Activated T-cell treated with anti-CD3 and anti-CD28 coated beads, Interleukin-2, amount 50 U/mL, for 4 hours (primary cell): ENCODE data around the gene KIAA0825. TPM values are rescaled to one million over a fixed set of nuclear protein-coding genes. Genes with fewer than 3 reads are reported as not detected.
A peak's percentile ranks its signal among the peaks of the same experiment; 100 is the strongest.
"Not testable (repeated sequence)": the region's sequence is repeated elsewhere in the genome, so short reads cannot be mapped to it uniquely, and the experiment has no call there.

Source experiments
- ATAC-seq, 2 donors: fragments of 200-7000 bp; cut with Tn5 transposase; one replicate each; pipeline ENCODE4 v1.10.0; 2021
- DNase-seq: peaks from one replicate; pipeline ENCODE4 v3.0.0-alpha.2; 2020
- H3K27me3 Mint-ChIP-seq: one replicate; pipeline ENCODE4 v1.8.0; 2021; ENCODE audit warnings: low read depth, mixed read lengths
- H3K36me3 Mint-ChIP-seq: one replicate; pipeline ENCODE4 v1.8.0; 2022; ENCODE audit warnings: mixed read lengths; ENCODE audit not compliant: insufficient read depth
- H3K4me1 Mint-ChIP-seq: one replicate; pipeline ENCODE4 v1.8.0; 2021; ENCODE audit warnings: low read depth, mixed read lengths
- H3K4me3 Mint-ChIP-seq: one replicate; pipeline ENCODE4 v1.8.0; 2021; ENCODE audit warnings: mild to moderate bottlenecking, moderate library complexity, mixed read lengths
- H3K9me3 Mint-ChIP-seq: one replicate; pipeline ENCODE4 v1.8.0; 2021; ENCODE audit warnings: mixed read lengths
- total RNA-seq, 3 donors: library from RNA; stranded (reverse); gene quantifications; one replicate each; pipeline ENCODE4 v1.2.1, GENCODE V29; 2021

KIAA0825 gene
- total RNA-seq, 3 donors from 2014 or later = 0.33 to 0.38 (median 0.34) TPM

DNA sequence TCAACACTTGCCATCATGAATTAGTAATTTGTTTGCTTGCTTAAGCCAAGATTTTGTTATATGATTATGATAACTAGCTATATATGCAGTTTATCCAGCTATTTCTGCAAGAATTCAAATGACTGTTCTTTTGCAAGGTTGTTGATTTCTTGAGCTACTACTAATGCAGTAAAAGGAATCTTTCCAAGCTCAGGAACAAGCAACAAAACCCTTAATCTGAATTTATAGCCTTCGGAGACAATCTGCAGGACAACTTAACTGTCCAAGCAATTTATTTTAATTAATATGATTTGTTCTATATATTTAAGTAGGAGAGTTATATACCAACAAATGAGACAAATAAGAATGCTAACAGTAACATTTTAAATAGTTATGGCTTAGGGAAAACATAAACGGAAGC, 450.3 kb downstream of the KIAA0825 start:
- Mint-ChIP-seq H3K4me3 (no peak overlapping the region), H3K9me3 (peaks cover 4% of the 10 kb centered on the region), H3K36me3 (no peaks in the 10 kb centered on the region), H3K4me1 (no peaks in the 10 kb centered on the region), H3K27me3 (peaks cover 2% of the 10 kb centered on the region)
- ATAC-seq (no peak), DNase-seq (no peak)

DNA sequence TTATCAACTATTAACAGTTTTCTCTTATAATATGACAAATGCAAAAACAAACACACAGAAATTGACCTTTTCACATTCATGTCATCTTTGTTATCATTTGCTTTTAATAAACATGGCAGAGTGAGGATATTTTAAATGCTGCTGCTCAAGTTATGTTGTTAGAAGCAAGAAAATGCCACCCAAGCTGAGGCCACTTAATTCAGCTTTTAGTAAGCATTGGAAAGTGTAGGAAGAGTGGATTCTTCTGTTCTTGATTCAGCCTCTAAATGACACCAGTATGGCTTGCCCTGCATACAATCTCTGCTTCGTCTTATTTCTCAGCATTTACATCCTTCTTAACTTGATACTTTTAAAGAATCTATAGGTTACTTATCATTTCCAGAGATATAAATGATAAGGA, 456.6 kb downstream of the KIAA0825 start:
- no peak for ATAC-seq
- Mint-ChIP-seq H3K36me3 (no peaks in the 10 kb centered on the region), H3K4me1 (no peaks in the 10 kb centered on the region)

DNA sequence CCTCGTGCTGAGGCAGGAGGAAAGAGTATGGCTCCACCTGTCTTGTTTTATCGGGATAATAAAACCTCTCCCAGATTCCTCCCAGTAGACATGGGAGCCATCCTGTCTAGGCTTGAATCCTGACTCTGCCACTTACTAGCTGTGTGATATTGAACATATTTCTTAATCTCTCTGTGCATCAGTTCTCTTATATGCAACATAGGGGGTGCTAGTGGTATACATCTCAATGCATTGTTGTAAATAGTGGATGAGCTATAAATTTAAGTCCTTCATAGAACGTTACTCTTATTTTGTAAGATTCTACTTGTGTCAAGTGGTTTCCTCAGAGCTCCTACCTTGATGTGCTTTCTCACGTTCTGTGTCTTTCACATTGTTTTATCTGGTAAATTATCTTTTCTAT, 459.3 kb downstream of the KIAA0825 start:
- H3K4me1 Mint-ChIP-seq = no peaks in the 10 kb centered on the region
- H3K4me3 Mint-ChIP-seq = no peak overlapping the region
- H3K9me3 Mint-ChIP-seq = no peaks in the 10 kb centered on the region
- no peaks in the 10 kb centered on the region for H3K36me3 Mint-ChIP-seq
- no peak for ATAC-seq
- no peaks in the 10 kb centered on the region for H3K27me3 Mint-ChIP-seq
- no peak for DNase-seq

More for the DNA sequence above, 456.6 kb downstream of the KIAA0825 start:
- peaks cover 2% of the 10 kb centered on the region for H3K27me3 Mint-ChIP-seq
- no peak overlapping the region for H3K4me3 Mint-ChIP-seq
- DNase-seq = no peak
- no peaks in the 10 kb centered on the region for H3K9me3 Mint-ChIP-seq

DNA sequence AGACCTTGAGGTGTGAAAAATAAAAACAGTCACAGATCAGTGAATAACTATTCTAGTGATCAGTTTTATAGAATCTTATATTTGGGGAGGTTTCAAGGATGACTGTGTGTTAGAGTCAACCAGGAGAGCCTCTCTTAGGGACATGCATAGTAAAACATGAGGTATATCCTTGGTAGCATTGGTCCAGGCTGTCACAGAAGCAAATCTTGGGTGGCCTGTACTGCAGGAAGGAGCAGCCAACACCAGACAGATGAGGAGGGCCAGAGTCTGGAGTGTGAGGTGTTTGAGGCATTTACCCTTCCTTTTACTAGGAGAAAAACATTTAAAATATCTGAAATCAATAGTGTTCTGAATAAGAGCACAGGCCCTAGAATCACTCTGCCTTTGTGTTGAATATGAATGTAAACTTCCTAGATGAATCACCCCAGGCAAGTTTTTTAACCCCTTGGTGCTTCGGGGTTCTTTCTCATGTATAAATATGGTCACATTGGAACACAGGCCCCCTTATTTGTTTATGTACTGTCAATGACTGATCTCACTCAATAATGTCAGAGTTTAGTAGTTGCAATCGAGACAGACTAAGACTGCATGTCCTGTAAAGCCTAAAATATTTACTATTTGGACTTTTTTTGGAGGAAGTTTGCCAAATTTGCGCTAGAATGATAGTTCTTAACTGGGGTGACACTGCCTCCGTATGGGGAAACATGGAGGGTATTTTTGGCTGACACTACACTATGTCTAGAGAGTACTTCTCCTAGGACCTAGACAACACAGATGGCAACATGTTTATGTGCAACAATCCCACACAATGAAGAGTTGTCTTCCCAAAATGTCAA, 460.5 kb downstream of the KIAA0825 start:
- no peaks in the 10 kb centered on the region for H3K27me3 Mint-ChIP-seq
- H3K4me3 Mint-ChIP-seq = no peak overlapping the region
- ATAC-seq = no peak
- no peaks in the 10 kb centered on the region for H3K4me1 Mint-ChIP-seq
- DNase-seq = no peak
- no peaks in the 10 kb centered on the region for H3K9me3 Mint-ChIP-seq
- H3K36me3 Mint-ChIP-seq = no peaks in the 10 kb centered on the region

DNA sequence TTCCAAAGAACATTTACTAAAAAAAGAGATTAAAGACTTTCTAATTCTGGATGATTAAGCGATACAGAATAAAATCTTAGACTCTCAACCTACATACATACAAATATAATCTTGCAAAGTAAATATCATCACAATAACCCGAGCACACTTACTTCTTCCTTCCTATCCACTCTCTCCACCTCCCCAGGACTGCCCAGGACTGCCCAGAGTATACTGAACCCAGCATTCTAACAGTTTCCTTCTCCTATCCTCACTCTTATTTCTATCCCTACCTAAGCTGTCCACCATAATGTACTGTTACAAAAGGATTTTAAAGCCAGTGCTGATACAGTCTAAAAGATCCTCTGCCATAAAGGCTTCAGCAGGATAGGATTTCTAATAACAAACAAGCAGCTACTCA, 463.7 kb downstream of the KIAA0825 start:
- Mint-ChIP-seq H3K4me1 (no peaks in the 10 kb centered on the region), H3K36me3 (no peaks in the 10 kb centered on the region), H3K9me3 (no peaks in the 10 kb centered on the region), H3K4me3 (no peak overlapping the region), H3K27me3 (no peaks in the 10 kb centered on the region)
- no peak for DNase-seq
- ATAC-seq = no peak

DNA sequence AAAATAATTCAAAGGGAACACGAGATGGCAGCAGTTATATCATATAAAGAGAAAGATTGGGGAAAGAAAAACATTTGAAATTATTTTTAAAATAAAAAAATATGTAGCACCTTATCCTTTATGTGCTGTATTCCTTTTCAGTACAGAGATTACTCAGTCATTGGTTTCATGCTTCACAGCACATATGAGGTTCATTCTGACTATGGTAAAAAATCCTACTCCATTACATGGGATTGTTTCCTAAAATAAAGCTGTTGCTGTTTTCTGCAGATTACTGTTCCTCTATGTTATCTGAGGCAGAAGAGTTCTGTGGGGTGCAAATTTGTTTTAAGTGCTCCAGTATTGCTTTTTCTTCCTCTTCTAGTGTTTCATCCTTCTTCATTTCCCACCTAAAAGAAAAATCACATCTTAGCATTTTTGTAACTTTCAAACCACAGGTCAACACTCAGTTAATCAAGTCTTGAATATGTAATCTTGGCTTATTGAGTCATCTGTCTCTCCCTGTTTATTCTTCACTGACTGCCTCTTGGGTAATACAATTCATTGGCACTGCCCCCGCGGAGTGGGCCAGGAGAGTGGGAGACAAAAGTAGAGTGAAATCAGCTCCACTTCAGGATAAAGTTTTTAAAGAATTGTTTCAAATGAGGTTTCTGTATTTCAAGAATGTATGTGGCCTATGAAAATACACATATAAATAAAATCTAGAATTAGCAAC, 464.5 kb downstream of the KIAA0825 start:
- Mint-ChIP-seq H3K36me3 (no peaks in the 10 kb centered on the region), H3K4me1 (no peaks in the 10 kb centered on the region), H3K4me3 (no peak overlapping the region), H3K27me3 (no peaks in the 10 kb centered on the region), H3K9me3 (peaks cover 2% of the 10 kb centered on the region)
- DNase-seq = no peak
- ATAC-seq = no peak

DNA sequence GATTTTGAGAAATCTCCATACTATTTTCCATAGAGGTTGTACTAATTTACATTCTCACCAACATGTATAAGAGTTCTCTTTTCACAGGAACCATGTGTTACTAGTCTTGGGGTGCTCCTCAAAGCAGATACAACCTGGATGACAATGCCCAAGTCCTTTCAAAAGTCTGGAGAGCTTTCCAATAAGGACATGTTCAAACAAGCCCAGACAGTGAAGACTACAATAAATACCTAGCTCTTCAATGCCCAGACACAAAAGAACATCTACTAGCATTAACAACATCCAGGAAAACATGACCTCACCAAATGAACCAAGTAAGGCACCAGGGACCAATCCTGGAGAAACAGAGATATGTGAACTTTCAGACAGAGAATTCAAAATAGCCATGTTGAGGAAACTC, 474.8 kb downstream of the KIAA0825 start:
- H3K36me3 Mint-ChIP-seq, DNase-seq, H3K4me1 Mint-ChIP-seq, H3K4me3 Mint-ChIP-seq, ATAC-seq: not testable (repeated sequence)
- Mint-ChIP-seq H3K9me3 (peaks cover 24% of the 10 kb centered on the region), H3K27me3 (peaks cover 11% of the 10 kb centered on the region)

DNA sequence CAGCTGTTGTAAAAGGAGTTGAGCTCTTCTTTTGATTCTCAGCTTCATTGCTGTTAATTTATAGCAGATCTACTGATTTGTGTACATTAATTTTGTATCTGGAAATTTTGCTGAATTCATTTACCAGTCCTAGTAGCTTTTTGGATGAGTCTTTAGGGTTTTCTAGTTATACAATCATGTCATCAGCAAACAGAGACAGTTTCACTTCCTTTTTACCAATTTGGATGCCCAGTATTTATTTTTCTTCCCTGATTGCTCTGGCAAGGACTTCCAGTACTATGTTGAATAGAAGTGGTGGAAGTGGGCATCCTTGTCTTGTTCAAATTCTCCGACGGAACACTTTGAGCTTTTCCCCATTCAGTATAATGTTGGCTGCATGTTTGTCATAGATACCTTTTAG, 478.1 kb downstream of the KIAA0825 start:
- Mint-ChIP-seq H3K4me1 (no peaks in the 10 kb centered on the region), H3K9me3 (peaks cover 21% of the 10 kb centered on the region), H3K27me3 (peaks cover 5% of the 10 kb centered on the region), H3K36me3 (no peaks in the 10 kb centered on the region), H3K4me3 (no peak overlapping the region)
- no peak for ATAC-seq
- DNase-seq = no peak

DNA sequence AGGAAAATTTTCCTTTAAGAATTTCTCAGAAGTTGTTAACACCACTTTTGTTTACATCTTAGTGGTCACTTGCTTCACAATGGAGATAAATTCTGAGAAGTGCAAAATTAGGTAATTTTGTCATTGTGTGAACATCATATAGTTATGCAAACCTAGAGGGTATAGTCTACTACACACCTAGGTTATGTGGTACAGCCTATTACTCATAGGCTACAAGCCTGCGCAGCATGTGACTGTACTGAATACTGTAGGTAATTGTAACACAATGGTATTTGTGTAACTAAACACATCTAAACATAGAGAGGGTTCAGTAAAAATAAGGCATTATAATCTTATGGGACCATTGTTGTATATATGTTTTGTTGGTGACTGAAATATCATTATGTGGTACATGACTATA, 488.3 kb downstream of the KIAA0825 start:
- no peaks in the 10 kb centered on the region for H3K27me3 Mint-ChIP-seq
- no peak for DNase-seq
- no peak overlapping the region for H3K4me3 Mint-ChIP-seq
- H3K9me3 Mint-ChIP-seq = no peaks in the 10 kb centered on the region
- H3K4me1 Mint-ChIP-seq = no peaks in the 10 kb centered on the region
- ATAC-seq = no peak
- no peaks in the 10 kb centered on the region for H3K36me3 Mint-ChIP-seq

DNA sequence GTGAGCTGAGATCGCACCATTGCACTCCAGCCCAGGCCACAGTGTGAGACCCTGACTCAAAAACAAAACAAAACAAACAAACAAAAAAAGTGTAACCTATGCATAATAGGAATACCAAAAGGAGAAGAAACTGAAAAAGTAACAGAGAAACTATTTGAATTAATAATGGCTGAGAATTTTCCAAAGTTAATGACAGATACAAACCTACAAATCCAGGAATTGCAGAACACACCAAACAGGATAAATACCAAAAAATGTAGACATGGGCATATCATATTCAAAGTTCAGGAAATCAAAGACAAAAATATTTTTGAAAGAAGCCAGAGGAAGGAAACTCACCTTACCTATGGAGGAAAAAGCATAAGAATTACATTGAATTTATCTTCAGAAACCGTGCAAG, 493.3 kb downstream of the KIAA0825 start:
- ATAC-seq (no peak), DNase-seq (no peak)
- H3K36me3 Mint-ChIP-seq = no peaks in the 10 kb centered on the region
- no peaks in the 10 kb centered on the region for H3K9me3 Mint-ChIP-seq
- no peaks in the 10 kb centered on the region for H3K4me1 Mint-ChIP-seq
- H3K4me3 Mint-ChIP-seq = no peak overlapping the region
- H3K27me3 Mint-ChIP-seq = peaks cover 12% of the 10 kb centered on the region

DNA sequence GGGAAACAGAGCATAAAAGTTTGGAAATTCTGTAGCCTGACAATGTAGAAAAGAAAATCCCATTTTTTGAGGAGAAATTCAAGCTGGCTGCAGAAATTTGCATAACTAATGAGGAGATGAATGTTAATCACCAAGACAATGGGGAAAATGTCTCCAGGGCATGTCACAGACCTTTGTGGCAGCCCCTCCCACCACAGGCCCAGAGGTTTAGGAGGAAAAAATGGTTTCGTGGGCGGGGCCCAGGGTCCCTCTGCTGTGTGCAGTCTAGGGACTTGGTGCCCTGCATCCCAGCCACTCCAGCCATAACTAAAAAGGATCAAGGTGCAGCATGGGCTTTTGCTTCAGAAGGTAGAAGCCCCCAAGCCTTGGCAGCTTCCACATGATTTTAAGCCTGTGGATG, 502.1 kb downstream of the KIAA0825 start:
- H3K27me3 Mint-ChIP-seq = peaks cover 16% of the 10 kb centered on the region
- not testable (repeated sequence) for H3K9me3 Mint-ChIP-seq, H3K36me3 Mint-ChIP-seq, H3K4me3 Mint-ChIP-seq, ATAC-seq, DNase-seq, H3K4me1 Mint-ChIP-seq

DNA sequence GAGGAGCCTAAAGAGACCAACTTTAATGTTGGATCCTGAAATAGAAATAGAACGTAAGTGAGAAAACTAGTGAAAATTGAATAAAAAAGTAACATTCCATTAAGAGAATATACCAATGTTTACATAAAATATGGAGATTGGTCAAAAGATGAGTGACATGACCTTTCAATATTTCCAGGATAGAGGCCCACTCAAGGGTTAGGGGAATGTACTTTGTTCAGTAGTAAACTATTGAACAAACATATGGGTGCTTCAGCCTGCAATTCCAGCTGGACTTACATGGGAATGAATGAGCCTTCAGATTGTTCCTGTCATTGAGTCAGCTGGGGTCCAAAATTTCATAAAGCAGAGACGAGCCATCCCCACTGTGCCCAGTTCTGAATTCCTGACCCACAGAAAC, 505.3 kb downstream of the KIAA0825 start:
- Mint-ChIP-seq H3K4me3 (no peak overlapping the region), H3K9me3 (peaks cover 9% of the 10 kb centered on the region), H3K4me1 (peaks cover 20% of the 10 kb centered on the region), H3K36me3 (peaks cover 2% of the 10 kb centered on the region), H3K27me3 (peaks cover 8% of the 10 kb centered on the region)
- ATAC-seq (no peak), DNase-seq (no peak)

DNA sequence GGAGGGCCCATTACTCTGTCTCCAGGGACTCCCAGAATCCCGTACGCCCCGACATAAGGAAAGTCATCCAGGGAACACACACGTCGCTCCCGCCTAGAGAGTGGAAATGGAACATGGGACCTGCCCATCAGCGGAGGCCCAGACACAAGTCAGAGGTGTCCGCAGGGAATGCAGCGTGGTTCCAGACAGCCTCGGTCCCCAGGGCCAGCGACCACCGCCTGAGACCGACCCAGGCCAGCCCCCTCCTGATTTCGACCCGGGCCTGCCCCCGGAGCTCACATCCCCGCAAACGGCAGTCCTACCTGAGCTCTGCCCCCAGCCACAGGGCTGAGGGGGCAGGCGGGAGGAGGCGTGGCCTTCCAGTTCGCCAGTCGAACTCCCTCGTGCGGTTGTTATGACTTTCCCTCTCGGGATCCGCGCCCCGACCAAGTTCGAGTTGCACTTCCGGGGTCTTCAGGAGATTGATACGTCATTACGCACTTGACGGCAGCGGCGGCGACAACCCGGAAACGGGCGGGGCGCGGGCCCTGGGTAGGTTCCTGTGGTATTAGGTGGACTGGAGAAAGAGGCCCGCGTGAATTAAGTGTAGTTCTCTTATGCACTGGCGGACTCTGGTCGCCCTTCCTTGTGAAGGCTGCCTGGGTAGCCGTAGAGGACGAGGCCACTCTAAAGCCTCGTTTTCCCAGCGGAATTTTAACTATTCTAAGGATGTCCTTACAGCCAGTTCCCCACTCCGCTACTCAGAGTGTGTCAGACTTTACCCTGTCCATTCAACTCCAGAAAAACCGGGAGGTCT, 507.0 kb downstream of the KIAA0825 start:
- Mint-ChIP-seq H3K9me3 (peaks cover 9% of the 10 kb centered on the region), H3K36me3 (peaks cover 12% of the 10 kb centered on the region), H3K4me1 (peaks cover 23% of the 10 kb centered on the region), H3K27me3 (peaks cover 8% of the 10 kb centered on the region), H3K4me3 (peak overlapping the region; percentile 90)
- DNase-seq (peak; percentile 91), ATAC-seq (peak; percentile 99)

DNA sequence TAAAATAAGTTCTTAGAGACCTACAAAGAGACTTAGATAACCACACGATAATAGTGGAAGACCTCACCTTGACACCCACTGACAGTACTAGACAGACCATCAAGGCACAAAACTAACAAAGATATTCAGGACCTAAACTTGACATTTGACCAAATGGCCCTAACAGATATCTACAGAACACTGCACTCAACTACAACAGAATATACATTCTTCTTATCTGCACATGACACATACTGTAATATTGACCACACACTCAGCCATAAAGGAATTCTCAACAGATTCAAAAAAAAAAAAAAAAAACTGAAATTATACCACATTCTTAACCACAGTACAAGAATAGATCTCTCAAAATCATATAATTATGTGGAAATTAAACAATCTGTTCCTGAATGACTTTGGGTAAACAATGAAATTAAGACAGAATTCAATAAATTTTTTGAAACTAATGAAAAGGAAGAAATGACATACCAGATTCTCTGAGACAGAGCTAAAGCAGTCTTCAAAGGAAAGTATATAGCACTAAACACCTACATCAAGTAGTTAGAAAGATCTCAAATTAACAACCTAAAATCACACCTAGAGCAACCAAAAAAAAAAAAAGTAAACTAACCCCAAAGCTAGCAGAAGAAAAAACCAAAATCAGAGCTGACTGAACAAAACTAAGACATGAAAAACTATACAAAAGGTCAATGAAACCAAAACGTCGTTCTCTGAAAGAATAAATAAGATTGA, 514.7 kb downstream of the KIAA0825 start:
- no peak for DNase-seq
- no peak overlapping the region for H3K4me3 Mint-ChIP-seq
- H3K4me1 Mint-ChIP-seq = peaks cover 51% of the 10 kb centered on the region
- H3K9me3 Mint-ChIP-seq = peaks cover 25% of the 10 kb centered on the region
- no peaks in the 10 kb centered on the region for H3K27me3 Mint-ChIP-seq
- H3K36me3 Mint-ChIP-seq = peaks cover 39% of the 10 kb centered on the region
- no peak for ATAC-seq
